ENCODE results near the gene ACADSB. TPM values are rescaled to one million over a fixed set of nuclear protein-coding genes. Genes with fewer than 3 reads are reported as not detected.

Gene ACADSB
- total and polyA plus RNA-seq, 10 donors, result 5.1 to 23.9 (median 14.3) TPM

DNA sequence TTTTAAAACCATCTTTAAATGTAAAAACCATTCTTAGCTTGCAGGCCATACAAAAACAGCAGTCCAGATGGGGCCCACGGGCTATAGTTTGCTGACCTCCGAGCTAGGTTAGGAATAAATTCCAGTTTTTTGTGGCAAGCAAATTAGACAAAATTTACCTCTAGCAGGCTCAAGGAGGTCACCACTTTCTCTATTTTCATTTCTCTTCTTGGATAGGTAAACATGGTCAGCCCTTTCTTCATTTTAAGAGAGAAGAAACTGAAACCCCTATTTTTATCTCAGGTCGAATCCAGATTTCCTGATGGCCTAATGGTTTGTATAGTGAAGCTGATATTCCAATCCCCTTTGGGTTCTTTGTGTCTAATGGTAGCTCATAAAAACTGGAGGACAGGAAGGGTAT lies 10.9 kb upstream of the ACADSB start:
- Histone ChIP-seq H3K27ac (no peak overlapping the region), H3K4me1 (peaks cover 0 to 40% (median 12%) of the 10 kb centered on the region in 6 donors), H3K27me3 (replicated peaks in 1 of 7) (no peaks in the 10 kb centered on the region), H3K4me3 (no peak overlapping the region), H3K9me3 (no peaks in the 10 kb centered on the region), H3K36me3 (peaks cover 3 to 63% (median 42%) of the 10 kb centered on the region in 6 donors)
- DNase-seq, result no peak
- 85 to 94% (median 90%) methylated on average over 3 of the region's 3 CpGs for WGBS, 5 donors
- no peak for TF ChIP-seq POLR2A (IDR thresholded peaks at IDR 0.05)
- no peak for TF ChIP-seq POLR2AphosphoS5 (IDR thresholded peaks at IDR 0.05)
- TF ChIP-seq CTCF (IDR thresholded peaks at IDR 0.05 in 8 of 11, conservative IDR thresholded peaks at IDR 0.05 in 3 of 11), result no peak
- intact Hi-C loops (cut with DNase I; ENCODE audit: low total_unique reads), result no loop called here

DNA sequence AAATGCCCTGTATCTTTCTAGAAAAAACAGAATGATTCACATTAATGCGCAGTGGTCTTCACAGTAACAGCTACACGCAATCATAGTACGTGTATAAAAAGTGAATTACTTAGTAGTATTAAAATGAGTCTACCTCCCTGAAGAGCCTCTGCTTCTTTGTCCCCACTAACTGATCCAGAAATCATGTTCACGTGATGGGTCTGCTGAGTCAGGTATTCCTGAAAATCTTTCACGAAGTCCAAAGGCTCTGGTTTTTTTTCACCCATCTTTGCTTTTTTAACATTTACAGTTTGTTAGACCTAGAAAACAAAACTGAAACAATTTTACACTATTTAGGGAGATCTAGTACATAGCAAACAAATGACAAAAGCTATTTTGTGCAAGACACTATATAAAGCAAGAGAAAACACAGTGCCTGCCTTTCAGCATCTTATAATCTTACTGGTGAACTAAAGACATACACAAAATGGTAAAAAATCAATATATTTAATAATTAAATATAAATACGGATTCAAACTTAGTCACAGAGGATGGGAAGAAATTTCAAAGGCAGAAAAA lies 10.4 kb upstream of the ACADSB start:
- no peak overlapping the region for H3K4me3 ChIP-seq
- no peak for DNase-seq
- no peak overlapping the region for H3K27ac ChIP-seq
- H3K27me3 ChIP-seq (replicated peaks in 1 of 7), result no peaks in the 10 kb centered on the region
- H3K9me3 ChIP-seq, result no peaks in the 10 kb centered on the region
- WGBS, 5 donors, result 87 to 95% (median 92%) methylated on average over 6 of the region's 6 CpGs
- H3K4me1 ChIP-seq, result peaks cover 0 to 44% (median 13%) of the 10 kb centered on the region in 6 donors
- H3K36me3 ChIP-seq, result peaks cover 3 to 57% (median 41%) of the 10 kb centered on the region in 6 donors
- TF ChIP-seq POLR2AphosphoS5 (IDR thresholded peaks at IDR 0.05), result no peak
- TF ChIP-seq CTCF (IDR thresholded peaks at IDR 0.05 in 8 of 11, conservative IDR thresholded peaks at IDR 0.05 in 3 of 11), result no peak
- TF ChIP-seq POLR2A (IDR thresholded peaks at IDR 0.05), result no peak
- intact Hi-C loops (cut with DNase I; ENCODE audit: low total_unique reads), result no loop called here

- Histone ChIP-seq H3K4me1 (peaks cover 0 to 48% (median 16%) of the 10 kb centered on the region in 6 donors), H3K9me3 (no peaks in the 10 kb centered on the region), H3K27ac (no peak overlapping the region), H3K36me3 (peaks cover 0 to 53% (median 37%) of the 10 kb centered on the region in 6 donors), H3K4me3 (no peak overlapping the region), H3K27me3 (replicated peaks in 1 of 7) (no peaks in the 10 kb centered on the region)
- WGBS, 5 donors, result 95 to 98% (median 98%) methylated on average over 3 of the region's 3 CpGs
- no peak for DNase-seq
- no peak for TF ChIP-seq POLR2A (IDR thresholded peaks at IDR 0.05)
- no peak for TF ChIP-seq POLR2AphosphoS5 (IDR thresholded peaks at IDR 0.05)
- TF ChIP-seq CTCF (IDR thresholded peaks at IDR 0.05 in 8 of 11, conservative IDR thresholded peaks at IDR 0.05 in 3 of 11), result no peak
- intact Hi-C loops (cut with DNase I; ENCODE audit: low total_unique reads), result no loop called here
These were observed 9.9 kb upstream of the ACADSB start for GRCh38 chr10:122998934-122999333.

DNA sequence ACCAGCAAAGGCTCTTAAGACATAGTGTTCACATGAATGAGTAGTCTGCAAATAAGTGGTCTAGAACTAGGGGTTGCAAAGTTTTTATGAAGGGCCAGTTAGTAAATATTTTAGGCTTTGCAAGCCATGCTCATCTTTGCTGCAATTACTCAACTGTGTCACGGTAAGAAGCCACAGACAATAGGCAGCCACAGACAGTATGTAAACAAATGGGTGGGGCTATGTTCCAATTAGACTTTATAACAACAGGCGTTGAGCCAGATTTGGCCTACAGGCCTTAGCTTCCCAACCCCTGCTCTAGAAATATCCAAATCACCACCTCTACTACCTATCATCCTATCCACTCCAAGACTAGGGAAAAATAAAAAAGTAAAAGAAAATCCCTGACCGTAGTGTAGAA lies 9.5 kb upstream of the ACADSB start:
- TF ChIP-seq CTCF (IDR thresholded peaks at IDR 0.05 in 8 of 11, conservative IDR thresholded peaks at IDR 0.05 in 3 of 11), result no peak
- TF ChIP-seq POLR2AphosphoS5 (IDR thresholded peaks at IDR 0.05), result no peak
- 71 to 78% (median 73%) methylated on average over 3 of the region's 3 CpGs for WGBS, 5 donors
- Histone ChIP-seq H3K27ac (no peak overlapping the region), H3K27me3 (replicated peaks in 1 of 7) (no peaks in the 10 kb centered on the region), H3K9me3 (no peaks in the 10 kb centered on the region), H3K4me3 (no peak overlapping the region), H3K4me1 (peaks cover 0 to 53% (median 20%) of the 10 kb centered on the region in 6 donors), H3K36me3 (peaks cover 0 to 52% (median 33%) of the 10 kb centered on the region in 6 donors)
- DNase-seq, result no peak
- intact Hi-C loops (cut with DNase I; ENCODE audit: low total_unique reads), result no loop called here

Data from spleen (tissue), 11 donors.